HCT116 (cell line): Measurements from ENCODE around the gene ANKRD13B.

ENCODE experiments used
- CTCF ChIP-seq, 3 experiments: fragments of 200-600 bp in 1 of 3; sonication (generic) in 1 of 3; IDR thresholded peaks in 2 of 3; conservative IDR thresholded peaks in 1 of 3; 2 replicates each; pipeline ENCODE4 v1.5.1; 2012 to 2017; ENCODE audit warnings: low read depth in 2 of 3, low read length in 2 of 3, antibody characterized with exemption in 1 of 3, borderline replicate concordance in 1 of 3, control low read depth in 1 of 3, mild to moderate bottlenecking in 1 of 3, mixed read lengths in 1 of 3, mixed run types in 1 of 3, moderate library complexity in 1 of 3; ENCODE audit not compliant: insufficient read depth in 1 of 3
- YY1 ChIP-seq: IDR thresholded peaks from 2 replicates; pipeline ENCODE4 v1.6.1; 2011; ENCODE audit warnings: low read length, low read depth, moderate library complexity, mild to moderate bottlenecking; ENCODE audit not compliant: insufficient replicate concordance; ENCODE audit errors: extremely low read depth

GRCh38 chr17:29557739-29558116 lies 35.2 kb upstream of the ANKRD13B start:
- TF ChIP-seq CTCF (IDR thresholded peaks at IDR 0.05 in 2 of 3, conservative IDR thresholded peaks at IDR 0.05 in 1 of 3; ENCODE audit: borderline replicate concordance in 1 of 3, insufficient read depth in 1 of 3, low read depth in 2 of 3, low read length in 2 of 3): no peak
- TF ChIP-seq YY1: no peak
